PFSK-1 (cell line): ENCODE results near the gene INPP5A.

Experiments used
- FOXP2 ChIP-seq: optimal IDR thresholded peaks from 2 replicates; pipeline ENCODE3; 2011; ENCODE audit warnings: borderline replicate concordance, control low read depth, inconsistent platforms; ENCODE audit not compliant: insufficient read depth; ENCODE audit errors: extremely low read length, extremely low read depth
- POLR2AphosphoS5 ChIP-seq: IDR thresholded peaks from 2 replicates; pipeline ENCODE4 v1.6.1; 2012; ENCODE audit warnings: low read depth, mild to moderate bottlenecking, control low read depth, low read length, moderate library complexity
- REST ChIP-seq, 2 experiments: IDR thresholded peaks; 2 replicates each; pipeline versions ENCODE4 v1.6.1 to v1.8.0; 2011 to 2012; ENCODE audit warnings: low read depth in 2 of 2, low read length in 2 of 2, control low read depth in 1 of 2, inconsistent platforms in 1 of 2, mild to moderate bottlenecking in 1 of 2, moderate library complexity in 1 of 2; ENCODE audit not compliant: insufficient read depth in 1 of 2
- SIN3A ChIP-seq: IDR thresholded peaks from 2 replicates; pipeline ENCODE4 v1.6.1; 2012; ENCODE audit warnings: mild to moderate bottlenecking, low read length, moderate library complexity, borderline replicate concordance; ENCODE audit not compliant: insufficient read depth
- TAF1 ChIP-seq: IDR thresholded peaks from 2 replicates; pipeline ENCODE4 v1.6.1; 2012; ENCODE audit warnings: low read length, control low read depth, borderline replicate concordance; ENCODE audit not compliant: insufficient read depth

Gene INPP5A

GRCh38 chr10:132679217-132679595 is 141.6 kb downstream of the INPP5A start:
- TF ChIP-seq REST (IDR thresholded peaks at IDR 0.05; ENCODE audit: insufficient read depth in 1 of 2, low read depth in 2 of 2, low read length in 2 of 2) = no peak
- TF ChIP-seq POLR2AphosphoS5 = no peak
- no peak for TF ChIP-seq TAF1
- TF ChIP-seq FOXP2 = no peak
- no peak for TF ChIP-seq SIN3A

GRCh38 chr10:132679640-132680039 is 142.1 kb downstream of the INPP5A start:
- TF ChIP-seq REST (IDR thresholded peaks at IDR 0.05; ENCODE audit: insufficient read depth in 1 of 2, low read depth in 2 of 2, low read length in 2 of 2) = no peak
- TF ChIP-seq TAF1 = no peak
- TF ChIP-seq POLR2AphosphoS5 = no peak
- no peak for TF ChIP-seq SIN3A
- TF ChIP-seq FOXP2 = no peak

- TF ChIP-seq FOXP2 (no peak), POLR2AphosphoS5 (no peak)
These were observed 144.5 kb downstream of the INPP5A start for GRCh38 chr10:132681858-132682755.

- TF ChIP-seq TAF1 = no peak
- TF ChIP-seq POLR2AphosphoS5 = no peak
- TF ChIP-seq FOXP2 = no peak
- no peak for TF ChIP-seq REST (IDR thresholded peaks at IDR 0.05; ENCODE audit: insufficient read depth in 1 of 2, low read depth in 2 of 2, low read length in 2 of 2)
- no peak for TF ChIP-seq SIN3A
These were observed 146.7 kb downstream of the INPP5A start for GRCh38 chr10:132684164-132684891.

- no peak for TF ChIP-seq REST (IDR thresholded peaks at IDR 0.05; ENCODE audit: insufficient read depth in 1 of 2, low read depth in 2 of 2, low read length in 2 of 2)
- TF ChIP-seq POLR2AphosphoS5 = no peak
- no peak for TF ChIP-seq SIN3A
These were observed 147.7 kb downstream of the INPP5A start for GRCh38 chr10:132685101-132685891.
